Germinal center (tissue), 1 donor: ENCODE results near the gene SLC22A12.

ENCODE experiments used
- DNase-seq: peaks from one replicate; pipeline ENCODE4 v3.0.0; 2012; ENCODE audit warnings: mixed read lengths, low spot score

SLC22A12 gene

DNA sequence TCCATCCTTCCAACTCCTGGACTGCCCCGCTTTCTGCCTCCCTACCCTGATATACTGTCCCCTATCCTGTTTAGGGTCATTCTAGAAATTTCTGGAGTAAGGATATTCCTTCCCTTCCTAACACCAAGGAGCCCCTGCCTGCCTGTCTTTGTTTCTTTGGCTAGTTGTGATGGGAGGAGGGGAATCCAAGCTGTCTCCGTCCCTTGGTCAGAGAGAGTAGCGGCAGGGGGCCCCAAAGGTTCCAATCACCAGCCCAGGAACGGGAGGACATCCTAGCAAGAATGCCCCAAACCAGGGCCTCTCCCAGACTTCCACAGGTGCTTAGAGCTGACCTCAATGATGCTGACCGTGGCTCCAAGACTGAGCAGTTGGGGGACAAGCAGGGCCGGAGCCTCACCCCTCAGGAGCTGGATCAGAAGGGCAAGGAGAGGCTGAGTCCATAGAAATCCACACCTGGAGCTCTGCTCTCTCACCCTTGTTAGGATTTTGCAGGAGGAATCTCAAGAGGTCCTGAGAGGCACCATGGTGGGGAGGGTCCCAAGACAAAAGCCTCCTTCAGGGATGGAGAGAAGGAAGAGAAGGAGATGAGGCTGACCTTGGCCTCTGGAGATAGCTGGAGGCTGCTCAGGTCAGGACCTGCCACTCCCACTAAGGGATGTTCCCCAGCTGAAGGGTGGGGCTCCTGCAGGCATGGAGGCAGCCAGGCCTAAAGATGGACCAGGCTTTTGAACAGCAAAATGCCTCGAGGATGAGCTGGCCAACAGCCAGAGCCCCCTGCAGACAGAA, 13.6 kb downstream of the SLC22A12 start:
- no peak for DNase-seq

DNA sequence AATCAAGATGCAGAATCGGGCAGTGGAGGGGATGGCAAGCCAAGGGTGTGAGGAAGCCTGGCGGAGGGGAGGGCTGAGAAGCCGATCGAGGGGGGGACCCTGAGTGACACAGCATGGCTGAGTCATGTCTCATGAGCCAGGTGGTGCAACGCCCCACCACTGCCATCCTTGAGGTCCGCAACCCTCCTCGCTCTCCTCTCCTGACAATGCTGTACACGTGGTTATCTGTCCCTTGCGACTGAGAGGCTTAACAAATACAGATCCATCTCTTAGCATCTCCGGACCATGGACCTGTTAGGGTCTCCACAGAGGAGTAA, 14.2 kb downstream of the SLC22A12 start:
- no peak for DNase-seq

- no peak for DNase-seq
Measured at GRCh38 chr11:64605656-64606585, 14.9 kb downstream of the SLC22A12 start.

- DNase-seq: no peak
Measured at GRCh38 chr11:64606796-64607380, 15.9 kb downstream of the SLC22A12 start.

- no peak for DNase-seq
Measured at GRCh38 chr11:64607381-64607985, 16.5 kb downstream of the SLC22A12 start.

GRCh38 chr11:64608046-64608445, 17.0 kb downstream of the SLC22A12 start:
- no peak for DNase-seq

GRCh38 chr11:64608636-64609035, 17.6 kb downstream of the SLC22A12 start:
- DNase-seq: no peak

DNA sequence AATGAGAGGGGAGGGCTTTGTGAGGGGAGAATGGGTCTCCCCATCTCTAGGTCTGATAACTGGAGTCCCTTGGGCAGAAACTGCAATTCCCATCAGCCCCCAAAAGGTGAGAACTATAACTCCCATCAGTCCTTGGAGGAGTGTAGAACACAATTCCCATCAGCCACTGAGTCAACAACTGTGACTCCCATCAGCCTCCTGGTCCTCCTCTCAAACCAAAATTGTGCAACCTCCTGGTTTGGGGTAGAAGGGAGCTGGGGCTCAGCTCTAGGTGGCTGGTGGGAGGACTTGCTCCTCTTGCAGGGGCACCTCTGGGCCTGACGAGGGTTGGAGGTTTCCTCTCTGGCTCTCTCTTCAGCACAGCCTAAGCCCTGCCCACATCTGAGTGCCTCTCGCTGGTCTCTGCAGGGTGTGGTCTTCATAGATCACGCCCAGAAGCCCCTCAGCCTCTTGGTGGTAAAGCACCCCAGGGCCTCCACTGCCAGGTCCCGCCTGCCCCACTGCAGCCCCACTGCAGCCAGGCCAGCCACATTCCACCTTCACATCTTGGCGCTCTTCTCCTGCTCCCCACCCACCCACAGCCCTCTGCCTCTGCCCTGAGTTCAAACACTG, 18.5 kb downstream of the SLC22A12 start:
- DNase-seq: no peak

DNA sequence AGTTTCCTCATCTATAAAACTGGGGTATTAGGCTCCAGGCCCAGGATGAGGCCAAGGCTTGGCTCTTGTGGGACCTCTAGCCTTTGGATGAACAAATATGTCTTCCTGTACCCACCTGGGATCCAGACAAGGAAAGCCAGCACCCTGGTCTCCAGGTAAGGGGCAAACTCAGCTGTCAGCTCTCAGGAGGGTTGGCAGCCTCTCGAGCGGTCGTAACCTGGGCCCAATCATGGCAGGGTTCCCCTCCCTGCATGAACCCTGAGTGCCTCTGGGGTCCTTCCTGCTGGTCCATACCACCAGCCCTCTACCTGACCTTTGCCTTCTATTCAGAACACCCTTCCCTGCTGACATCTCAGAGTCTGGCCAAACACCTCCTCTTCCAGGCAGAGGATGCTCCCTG, 19.6 kb downstream of the SLC22A12 start:
- no peak for DNase-seq

- no peak for DNase-seq
Measured at GRCh38 chr11:64611176-64611575, 20.2 kb downstream of the SLC22A12 start.

DNA sequence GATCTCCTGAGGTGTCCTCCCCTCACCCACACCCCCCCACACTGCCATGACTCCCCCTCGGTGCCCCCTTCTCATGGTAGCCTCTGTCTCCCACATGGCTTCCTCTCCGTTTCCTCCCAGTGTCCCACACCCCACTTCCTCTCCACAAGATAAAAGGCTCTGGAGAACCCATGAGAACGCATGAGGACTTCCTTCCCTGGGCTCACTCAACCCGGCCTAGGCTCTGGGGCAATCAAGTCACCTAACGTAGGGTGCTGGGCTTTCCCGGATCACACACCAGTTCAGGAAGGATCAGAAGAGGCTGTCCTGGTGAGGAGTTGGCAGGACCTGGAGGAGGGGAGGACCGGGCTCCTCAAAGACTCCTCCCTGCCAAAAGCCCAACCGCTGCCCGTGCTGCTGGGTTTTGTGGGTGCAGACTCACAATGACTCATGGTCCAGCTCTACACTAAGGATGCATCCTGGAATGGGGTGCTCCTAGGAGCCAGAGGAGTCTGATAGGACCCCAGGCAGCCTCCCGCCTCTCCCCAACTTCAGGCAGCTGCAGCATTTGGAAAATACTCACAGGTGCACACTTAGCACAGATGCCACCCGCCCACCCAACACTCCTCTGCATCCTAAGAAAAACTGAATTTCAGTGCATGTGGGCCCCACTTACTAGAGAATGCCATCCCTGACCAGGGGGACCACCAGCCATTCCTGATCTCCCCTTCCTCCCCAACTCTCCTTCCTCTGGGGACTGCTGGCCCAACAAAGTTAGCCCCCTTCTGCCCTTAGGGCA, 21.0 kb downstream of the SLC22A12 start:
- DNase-seq: no peak

- DNase-seq: no peak
Measured at GRCh38 chr11:64613648-64614047, 22.6 kb downstream of the SLC22A12 start.

DNA sequence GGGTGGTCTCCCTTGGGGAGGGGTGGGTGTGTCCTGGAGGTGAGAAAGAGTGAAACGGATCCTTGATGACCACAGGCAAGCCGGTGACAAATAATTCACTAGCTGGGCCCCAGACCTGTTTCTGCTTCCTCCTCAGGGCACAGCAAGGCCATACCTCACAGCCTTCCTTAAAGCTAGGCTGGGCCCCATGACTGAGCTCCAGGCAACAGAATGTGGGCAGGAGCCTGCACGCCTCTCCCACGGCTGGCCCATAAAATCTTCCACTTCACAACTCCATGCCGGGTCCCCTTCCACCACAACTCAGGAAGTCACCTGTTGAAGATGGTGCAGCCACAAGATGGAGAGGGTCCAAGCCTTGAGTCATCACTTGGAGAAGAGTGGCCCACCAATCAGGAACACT, 23.9 kb downstream of the SLC22A12 start:
- no peak for DNase-seq

DNA sequence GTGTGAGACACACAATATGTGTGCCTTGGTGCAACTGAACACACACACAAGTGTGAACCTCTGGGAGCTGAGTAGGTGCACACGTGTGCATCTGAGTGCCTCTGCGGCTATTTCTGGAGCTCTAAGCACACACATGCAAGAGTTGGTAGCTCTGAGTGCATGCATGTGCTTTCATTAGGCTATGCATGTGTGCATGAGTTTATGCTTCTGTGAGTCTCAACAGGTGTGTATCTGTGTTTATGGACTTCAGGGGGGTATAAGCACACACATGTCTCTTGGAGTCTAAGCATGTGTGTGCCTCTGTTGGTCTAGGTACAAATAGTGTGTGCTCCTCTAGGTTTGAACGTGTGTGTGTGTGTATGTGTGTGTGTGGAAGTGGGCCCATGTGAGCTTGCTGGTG, 25.8 kb downstream of the SLC22A12 start:
- no peak for DNase-seq

DNA sequence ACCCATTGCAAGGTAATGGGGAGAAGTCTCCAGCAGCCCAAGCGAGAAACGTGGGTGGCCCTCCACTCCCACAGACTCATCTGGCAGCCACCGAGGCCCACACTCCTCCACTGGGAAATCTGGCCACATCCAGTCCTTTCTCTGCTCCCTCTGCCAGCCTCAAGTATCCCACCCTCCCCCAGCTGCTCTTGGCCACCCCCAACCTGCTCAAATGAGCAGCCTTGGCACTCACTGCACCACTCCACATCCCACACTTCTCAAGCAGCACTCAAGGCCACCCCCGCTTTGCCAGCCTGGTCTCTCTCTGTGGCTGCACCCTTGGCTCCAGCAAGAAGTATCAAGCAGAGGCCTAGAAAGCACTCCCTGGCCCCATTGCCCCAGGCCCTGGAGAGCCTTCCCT, 28.2 kb downstream of the SLC22A12 start:
- DNase-seq: no peak

GRCh38 chr11:64619811-64620380, 28.9 kb downstream of the SLC22A12 start:
- DNase-seq: no peak

- no peak for DNase-seq
Measured at GRCh38 chr11:64620381-64620971, 29.5 kb downstream of the SLC22A12 start.

DNA sequence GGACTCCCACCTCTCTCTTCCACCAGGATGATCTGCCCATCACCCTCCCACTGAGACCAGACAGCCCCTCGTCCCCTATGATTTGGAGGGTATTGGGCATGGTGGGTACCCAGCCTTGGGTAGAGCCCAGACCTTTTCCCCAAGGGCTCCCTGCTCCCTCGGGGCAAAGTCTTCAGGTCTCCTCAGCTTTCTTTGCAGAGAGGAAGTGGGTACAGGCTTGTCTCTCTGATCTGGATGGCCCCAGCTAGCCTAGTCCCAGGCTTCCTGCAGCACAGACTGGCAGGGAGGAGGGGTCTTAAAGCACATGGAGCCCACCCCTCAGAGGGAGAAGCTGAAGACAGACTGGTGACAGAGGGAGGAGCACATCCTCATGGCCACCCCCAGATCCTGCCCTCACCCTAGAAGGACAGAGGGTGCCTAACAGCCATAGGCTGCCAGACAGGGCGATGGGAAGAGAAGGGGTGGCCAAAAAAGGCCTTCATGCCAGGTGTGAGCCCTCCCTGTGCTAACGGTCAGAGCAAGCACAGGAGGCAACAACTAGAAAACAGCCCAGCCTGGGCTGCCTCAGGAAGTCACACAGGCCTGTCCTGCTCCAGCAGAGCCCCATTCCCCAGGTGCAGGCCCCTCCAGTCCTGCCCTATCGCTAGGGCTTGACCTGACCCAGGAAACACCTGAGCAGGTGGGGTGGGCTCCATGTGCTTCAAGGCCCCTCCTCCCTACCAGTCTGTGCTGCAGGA, 30.4 kb downstream of the SLC22A12 start:
- DNase-seq: no peak

GRCh38 chr11:64622681-64623080, 31.7 kb downstream of the SLC22A12 start:
- no peak for DNase-seq
